Panc1 (cell line): Measurements from ENCODE around the gene SPATA33. TPM values are rescaled to one million over a fixed set of nuclear protein-coding genes. Genes with fewer than 3 reads are reported as not detected.

Source experiments
- ATAC-seq: fragments of 200-7000 bp; cut with Tn5 transposase; 2 replicates; pipeline ENCODE4 v1.9.1; 2020; ENCODE audit warnings: mild to moderate bottlenecking, moderate library complexity
- BruUV-seq: library from RNA; stranded (reverse); fragments of 400-500 nt; replicated peaks from 2 replicates; lab custom pipeline; 2021; lab: Mats Ljungman, UMichigan
- CTCF ChIA-PET: fragments of 300-600 bp; sonication (Branson Sonifier 250); formaldehyde crosslinking; loops from one replicate; lab custom pipeline; 2022; ENCODE audit warnings: antibody characterized with exemption; lab: Charles Lee
- POLR2A ChIA-PET: fragments of 300-600 bp; sonication (Branson Sonifier 250); formaldehyde crosslinking; loops from one replicate; lab custom pipeline; 2022; ENCODE audit warnings: antibody characterized with exemption; lab: Charles Lee
- DNase-seq: peaks from one replicate; pipeline ENCODE4 v3.0.0-alpha.2; 2010; ENCODE audit warnings: low read depth, low spot score
- H3K27ac ChIP-seq: 2 replicates; pipeline ENCODE4 v1.5.1; 2011; ENCODE audit warnings: mild to moderate bottlenecking, low read length, inconsistent platforms
- H3K27me3 ChIP-seq: fragments of 200-500 bp; sonication (Bioruptor generic); 2 replicates; pipeline ENCODE4 v1.6.0; 2014; ENCODE audit warnings: low read length, inconsistent platforms; ENCODE audit not compliant: control insufficient read depth, insufficient read depth
- H3K36me3 ChIP-seq: fragments of 200-500 bp; sonication (Bioruptor generic); 2 replicates; pipeline ENCODE4 v1.5.1; 2014; ENCODE audit warnings: inconsistent platforms, mild to moderate bottlenecking, low read length, moderate library complexity; ENCODE audit not compliant: control insufficient read depth, insufficient read depth
- H3K4me1 ChIP-seq: 2 replicates; pipeline ENCODE4 v1.5.1; 2011; ENCODE audit warnings: inconsistent platforms, mild to moderate bottlenecking, low read length, moderate library complexity; ENCODE audit not compliant: control insufficient read depth, insufficient read depth
- H3K4me3 ChIP-seq, 2 experiments: 2 replicates each; pipeline ENCODE4 v1.5.1; 2011 to 2012; ENCODE audit warnings: low read depth in 2 of 2, low read length in 2 of 2, mild to moderate bottlenecking in 2 of 2, inconsistent platforms in 1 of 2, moderate library complexity in 1 of 2
- H3K9me3 ChIP-seq: fragments of 200-500 bp; sonication (Bioruptor generic); 2 replicates; pipeline ENCODE4 v1.5.1; 2014; ENCODE audit warnings: low read depth, mild to moderate bottlenecking, inconsistent platforms, low read length, moderate library complexity; ENCODE audit not compliant: control insufficient read depth, insufficient read depth
- POLR2AphosphoS5 ChIP-seq: IDR thresholded peaks from 2 replicates; pipeline ENCODE4 v1.6.1; 2012; ENCODE audit warnings: mild to moderate bottlenecking, low read depth, low read length, moderate library complexity
- SIN3A ChIP-seq: IDR thresholded peaks from 2 replicates; pipeline ENCODE4 v1.6.1; 2012; ENCODE audit warnings: low read depth, mild to moderate bottlenecking, low read length, moderate library complexity, borderline replicate concordance; ENCODE audit not compliant: insufficient read depth
- TCF7L2 ChIP-seq: IDR thresholded peaks from 2 replicates; pipeline ENCODE4 v1.6.1; 2011; ENCODE audit warnings: mild to moderate bottlenecking, low read depth, low read length, inconsistent platforms
- in situ Hi-C: cut with HindIII; loops from 2 replicates; pipeline ENCODE4 v1.10.0; 2016; ENCODE audit warnings: low sequenced_read_pairs, low pct_unique_long_range_greater_than_20kb
- intact Hi-C: fragments of 100-400 bp; cut with micrococcal nuclease; formaldehyde crosslinking; loops from one replicate; pipeline ENCODE4 v1.10.0; 2022; ENCODE audit not compliant: unreplicated experiment
- total RNA-seq: library from RNA; stranded (reverse); gene quantifications from one replicate; pipeline ENCODE4 v1.2.1, GENCODE V29; 2021; ENCODE audit not compliant: unreplicated experiment
- TF ChIP-seq, protein P1 (sequence below), 2 experiments: IDR thresholded peaks; 2 replicates each; pipeline ENCODE4 v1.6.1; 2011 to 2012; ENCODE audit warnings: low read depth in 2 of 2, control low read depth in 1 of 2, low read length in 1 of 2, mild to moderate bottlenecking in 1 of 2, moderate library complexity in 1 of 2; ENCODE audit not compliant: insufficient read depth in 1 of 2
- TF ChIP-seq, protein P2 (sequence below): fragments of 450-650 bp; IDR thresholded peaks from 2 replicates; pipeline ENCODE4 v1.5.1; 2017; ENCODE audit warnings: mild to moderate bottlenecking

Gene SPATA33
- total RNA-seq, 1 experiment from 2014 or later = 18.3 TPM

DNA sequence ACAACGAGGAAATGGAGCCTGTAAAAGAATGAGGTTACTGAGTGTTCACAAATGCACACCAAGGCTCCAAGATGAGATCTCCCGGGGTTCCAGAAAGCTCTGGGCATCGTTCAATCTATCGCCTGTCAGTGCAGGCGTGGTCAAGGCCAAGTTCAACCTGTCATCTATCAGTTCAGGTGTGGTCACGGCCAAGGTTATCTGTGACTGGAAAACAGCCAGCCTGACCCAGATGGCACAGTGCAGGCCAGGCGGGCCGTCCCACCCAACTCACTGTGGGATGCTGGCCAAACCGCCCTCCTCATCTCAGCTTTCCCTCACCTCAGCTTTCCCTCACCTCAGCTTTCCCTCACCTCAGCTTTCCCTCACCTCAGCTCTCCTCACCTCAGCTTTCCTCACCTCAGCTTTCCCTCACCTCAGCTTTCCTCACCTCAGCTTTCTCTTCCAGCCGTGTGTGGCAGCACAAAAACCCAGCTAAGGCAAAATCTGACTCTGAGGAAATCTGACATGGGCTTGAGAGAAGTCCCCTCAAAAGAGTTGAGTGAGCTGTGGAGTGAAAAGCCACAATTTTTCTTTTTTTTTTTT, 2.5 kb upstream of the SPATA33 start:
- H3K36me3 ChIP-seq = peaks cover 18% of the 10 kb centered on the region; the same call in 1 of the 2 replicates
- intact Hi-C loops (no loop called here), in situ Hi-C loops (no loop called here)
- no peaks in the 10 kb centered on the region for H3K4me1 ChIP-seq
- H3K9me3 ChIP-seq = no peaks in the 10 kb centered on the region
- TSS peak; percentile 69 for BruUV-seq
- H3K4me3 ChIP-seq = no peak overlapping the region
- ATAC-seq = no peak
- ChIA-PET POLR2A (no interaction called here), CTCF (interaction anchor here (0.7 kb wide), 1 partner anchor 216 kb away, joined by 3 read pairs; no protein-coding TSS in a partner anchor)
- no peaks in the 10 kb centered on the region for H3K27me3 ChIP-seq
- TF ChIP-seq, protein P1, sequence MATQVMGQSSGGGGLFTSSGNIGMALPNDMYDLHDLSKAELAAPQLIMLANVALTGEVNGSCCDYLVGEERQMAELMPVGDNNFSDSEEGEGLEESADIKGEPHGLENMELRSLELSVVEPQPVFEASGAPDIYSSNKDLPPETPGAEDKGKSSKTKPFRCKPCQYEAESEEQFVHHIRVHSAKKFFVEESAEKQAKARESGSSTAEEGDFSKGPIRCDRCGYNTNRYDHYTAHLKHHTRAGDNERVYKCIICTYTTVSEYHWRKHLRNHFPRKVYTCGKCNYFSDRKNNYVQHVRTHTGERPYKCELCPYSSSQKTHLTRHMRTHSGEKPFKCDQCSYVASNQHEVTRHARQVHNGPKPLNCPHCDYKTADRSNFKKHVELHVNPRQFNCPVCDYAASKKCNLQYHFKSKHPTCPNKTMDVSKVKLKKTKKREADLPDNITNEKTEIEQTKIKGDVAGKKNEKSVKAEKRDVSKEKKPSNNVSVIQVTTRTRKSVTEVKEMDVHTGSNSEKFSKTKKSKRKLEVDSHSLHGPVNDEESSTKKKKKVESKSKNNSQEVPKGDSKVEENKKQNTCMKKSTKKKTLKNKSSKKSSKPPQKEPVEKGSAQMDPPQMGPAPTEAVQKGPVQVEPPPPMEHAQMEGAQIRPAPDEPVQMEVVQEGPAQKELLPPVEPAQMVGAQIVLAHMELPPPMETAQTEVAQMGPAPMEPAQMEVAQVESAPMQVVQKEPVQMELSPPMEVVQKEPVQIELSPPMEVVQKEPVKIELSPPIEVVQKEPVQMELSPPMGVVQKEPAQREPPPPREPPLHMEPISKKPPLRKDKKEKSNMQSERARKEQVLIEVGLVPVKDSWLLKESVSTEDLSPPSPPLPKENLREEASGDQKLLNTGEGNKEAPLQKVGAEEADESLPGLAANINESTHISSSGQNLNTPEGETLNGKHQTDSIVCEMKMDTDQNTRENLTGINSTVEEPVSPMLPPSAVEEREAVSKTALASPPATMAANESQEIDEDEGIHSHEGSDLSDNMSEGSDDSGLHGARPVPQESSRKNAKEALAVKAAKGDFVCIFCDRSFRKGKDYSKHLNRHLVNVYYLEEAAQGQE (IDR thresholded peaks at IDR 0.05; ENCODE audit: insufficient read depth in 1 of 2, low read depth in 2 of 2, low read length in 1 of 2) = no peak
- TF ChIP-seq, protein P2, sequence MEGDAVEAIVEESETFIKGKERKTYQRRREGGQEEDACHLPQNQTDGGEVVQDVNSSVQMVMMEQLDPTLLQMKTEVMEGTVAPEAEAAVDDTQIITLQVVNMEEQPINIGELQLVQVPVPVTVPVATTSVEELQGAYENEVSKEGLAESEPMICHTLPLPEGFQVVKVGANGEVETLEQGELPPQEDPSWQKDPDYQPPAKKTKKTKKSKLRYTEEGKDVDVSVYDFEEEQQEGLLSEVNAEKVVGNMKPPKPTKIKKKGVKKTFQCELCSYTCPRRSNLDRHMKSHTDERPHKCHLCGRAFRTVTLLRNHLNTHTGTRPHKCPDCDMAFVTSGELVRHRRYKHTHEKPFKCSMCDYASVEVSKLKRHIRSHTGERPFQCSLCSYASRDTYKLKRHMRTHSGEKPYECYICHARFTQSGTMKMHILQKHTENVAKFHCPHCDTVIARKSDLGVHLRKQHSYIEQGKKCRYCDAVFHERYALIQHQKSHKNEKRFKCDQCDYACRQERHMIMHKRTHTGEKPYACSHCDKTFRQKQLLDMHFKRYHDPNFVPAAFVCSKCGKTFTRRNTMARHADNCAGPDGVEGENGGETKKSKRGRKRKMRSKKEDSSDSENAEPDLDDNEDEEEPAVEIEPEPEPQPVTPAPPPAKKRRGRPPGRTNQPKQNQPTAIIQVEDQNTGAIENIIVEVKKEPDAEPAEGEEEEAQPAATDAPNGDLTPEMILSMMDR = no peak
- no peak for TF ChIP-seq TCF7L2
- TF ChIP-seq POLR2AphosphoS5 = no peak
- TF ChIP-seq SIN3A = no peak
- DNase-seq = no peak
- no peak overlapping the region for H3K27ac ChIP-seq

DNA sequence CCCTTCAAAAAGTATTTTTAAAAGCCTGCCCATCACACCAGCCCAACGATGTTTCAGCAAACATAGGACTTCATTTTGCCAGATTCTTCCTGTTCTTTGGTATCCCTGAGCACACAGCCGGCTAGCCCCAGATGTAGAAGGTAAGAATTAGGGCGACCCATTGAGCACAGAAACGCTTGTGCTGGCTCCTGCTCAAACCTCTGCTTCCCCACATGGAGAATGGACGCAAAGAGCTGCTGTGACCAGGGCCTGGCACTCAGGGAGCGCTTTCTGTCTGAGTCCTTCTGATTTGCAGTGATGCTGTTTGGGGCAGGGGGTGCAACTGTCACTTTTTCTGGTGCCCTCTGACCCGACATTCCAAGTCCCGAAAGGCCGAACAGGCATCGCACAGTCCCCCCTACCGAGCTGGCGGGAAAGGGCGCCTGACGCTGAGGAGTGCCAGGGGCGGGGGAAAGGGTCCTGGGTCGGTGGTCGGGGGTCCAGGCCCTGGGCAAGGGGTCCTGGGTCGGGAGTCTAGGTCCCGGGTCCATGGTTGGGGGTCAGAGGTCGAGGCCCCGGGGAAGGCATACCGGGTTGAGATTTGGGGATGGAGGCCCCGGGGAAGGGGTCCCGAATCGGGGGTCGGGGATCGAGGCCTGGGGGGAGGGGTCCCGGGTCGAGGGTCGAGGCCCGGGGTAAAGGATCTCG, 1.1 kb upstream of the SPATA33 start:
- in situ Hi-C loops = no loop called here
- ChIA-PET CTCF (interaction anchor here (0.6 kb wide), 1 partner anchor 98 kb away, joined by 10 read pairs; no protein-coding TSS in a partner anchor), POLR2A (interaction anchor here (0.6 to 0.9 kb wide), 3 partner anchors 8 to 56 kb away, joined by 3 to 11 read pairs (median 9); no protein-coding TSS in a partner anchor)
- no peaks in the 10 kb centered on the region for H3K27me3 ChIP-seq
- peak overlapping the region; percentile 59 for H3K27ac ChIP-seq
- TF ChIP-seq TCF7L2 = no peak
- TF ChIP-seq POLR2AphosphoS5 = no peak
- TF ChIP-seq, protein P2 = no peak
- TF ChIP-seq SIN3A = no peak
- TF ChIP-seq, protein P1 (IDR thresholded peaks at IDR 0.05; ENCODE audit: insufficient read depth in 1 of 2, low read depth in 2 of 2, low read length in 1 of 2) = no peak
- DNase-seq (no peak), ATAC-seq (no peak)
- H3K4me1 ChIP-seq = no peaks in the 10 kb centered on the region
- intact Hi-C loops = no loop called here
- BruUV-seq = no TSS peak
- no peaks in the 10 kb centered on the region for H3K9me3 ChIP-seq
- peak overlapping the region; percentile 92 to 96 for H3K4me3 ChIP-seq
- peaks cover 18% of the 10 kb centered on the region for H3K36me3 ChIP-seq
